Ascending aorta (tissue), 2 donors: ENCODE data around the gene TRIM2. TPM values are rescaled to one million over a fixed set of nuclear protein-coding genes. Genes with fewer than 3 reads are reported as not detected.

ENCODE experiments used
- DNase-seq, 2 donors: peaks; one replicate each; pipeline ENCODE4 v3.0.0-alpha.2; 2019; ENCODE audit warnings: low spot score in 2 of 2
- H3K27ac ChIP-seq, 2 donors: fragments of 200-600 bp; sonication (generic); one replicate each; pipeline ENCODE4 v1.5.1; 2016 to 2017; ENCODE audit warnings: mild to moderate bottlenecking in 1 of 2
- H3K27me3 ChIP-seq: fragments of 200-600 bp; sonication (generic); one replicate; pipeline ENCODE4 v1.5.1; 2017
- H3K36me3 ChIP-seq, 2 donors: fragments of 200-600 bp; sonication (generic); one replicate each; pipeline ENCODE4 v1.5.1; 2016
- H3K4me1 ChIP-seq, 2 donors: fragments of 200-600 bp; sonication (generic); one replicate each; pipeline ENCODE4 v1.5.1; 2016 to 2017; ENCODE audit warnings: mild to moderate bottlenecking in 1 of 2
- H3K4me3 ChIP-seq, 2 donors: fragments of 200-600 bp; sonication (generic); one replicate each; pipeline ENCODE4 v1.5.1; 2016 to 2017; ENCODE audit warnings: mild to moderate bottlenecking in 1 of 2
- H3K9me3 ChIP-seq, 2 donors: fragments of 200-600 bp; sonication (generic); one replicate each; pipeline ENCODE4 v1.5.1; 2016
- intact Hi-C: fragments of 100-400 bp; cut with DNase I; formaldehyde crosslinking; loops from one replicate; pipeline ENCODE4 v1.15.1; 2023
- total RNA-seq: library from RNA; depleted of rRNA; stranded (reverse); fragments of >200 nt; gene quantifications from one replicate; pipeline ENCODE4 v1.1.0, GENCODE V29; 2016
- TF ChIP-seq, protein P1 (sequence below), 3 experiments: fragments of 200-600 bp in 2 of 3; fragments of 450-650 bp in 1 of 3; sonication (generic) in 2 of 3; IDR thresholded peaks; one replicate each; pipeline ENCODE4 v1.5.1; 2016 to 2019; ENCODE audit warnings: antibody characterized with exemption in 3 of 3, mild to moderate bottlenecking in 1 of 3, moderate library complexity in 1 of 3

TRIM2 gene
- total RNA-seq, 1 donor from 2014 or later, result 33.3 TPM

DNA sequence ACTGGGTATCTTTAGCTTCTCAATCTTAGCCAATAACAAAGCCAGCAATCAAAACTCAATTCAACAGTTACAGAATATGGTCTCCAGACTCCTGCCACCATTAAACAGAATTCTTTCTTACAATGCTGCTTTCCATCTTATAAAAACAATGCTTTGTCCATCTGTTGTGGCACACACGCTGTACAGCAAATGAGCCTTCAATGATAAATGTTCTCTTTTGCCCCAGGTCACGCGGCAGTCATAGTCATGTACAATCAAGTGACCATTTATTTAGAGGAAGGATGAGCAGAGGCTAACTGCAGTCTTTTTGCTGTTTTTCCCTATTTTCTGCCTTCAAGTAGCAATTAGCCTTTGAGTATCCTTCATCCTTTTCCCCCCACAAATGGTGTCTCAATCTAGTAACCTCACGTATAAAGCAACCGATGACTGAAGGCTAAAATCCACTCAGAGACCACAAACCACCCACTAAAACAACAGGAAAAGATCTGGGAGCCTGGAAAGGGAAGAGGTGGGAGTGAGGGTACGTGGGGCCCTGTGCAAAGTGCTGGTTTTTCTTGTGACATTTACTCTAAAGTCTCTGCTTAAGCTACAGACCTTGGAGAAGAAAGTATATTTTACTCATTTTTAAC is 24.4 kb downstream of the TRIM2 start:
- H3K4me3 ChIP-seq, result no peak overlapping the region
- no peak overlapping the region for H3K27ac ChIP-seq
- no peaks in the 10 kb centered on the region for H3K27me3 ChIP-seq
- TF ChIP-seq, protein P1, sequence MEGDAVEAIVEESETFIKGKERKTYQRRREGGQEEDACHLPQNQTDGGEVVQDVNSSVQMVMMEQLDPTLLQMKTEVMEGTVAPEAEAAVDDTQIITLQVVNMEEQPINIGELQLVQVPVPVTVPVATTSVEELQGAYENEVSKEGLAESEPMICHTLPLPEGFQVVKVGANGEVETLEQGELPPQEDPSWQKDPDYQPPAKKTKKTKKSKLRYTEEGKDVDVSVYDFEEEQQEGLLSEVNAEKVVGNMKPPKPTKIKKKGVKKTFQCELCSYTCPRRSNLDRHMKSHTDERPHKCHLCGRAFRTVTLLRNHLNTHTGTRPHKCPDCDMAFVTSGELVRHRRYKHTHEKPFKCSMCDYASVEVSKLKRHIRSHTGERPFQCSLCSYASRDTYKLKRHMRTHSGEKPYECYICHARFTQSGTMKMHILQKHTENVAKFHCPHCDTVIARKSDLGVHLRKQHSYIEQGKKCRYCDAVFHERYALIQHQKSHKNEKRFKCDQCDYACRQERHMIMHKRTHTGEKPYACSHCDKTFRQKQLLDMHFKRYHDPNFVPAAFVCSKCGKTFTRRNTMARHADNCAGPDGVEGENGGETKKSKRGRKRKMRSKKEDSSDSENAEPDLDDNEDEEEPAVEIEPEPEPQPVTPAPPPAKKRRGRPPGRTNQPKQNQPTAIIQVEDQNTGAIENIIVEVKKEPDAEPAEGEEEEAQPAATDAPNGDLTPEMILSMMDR (IDR thresholded peaks at IDR 0.05), result no peak
- DNase-seq, result no peak
- no peaks in the 10 kb centered on the region for H3K9me3 ChIP-seq
- intact Hi-C loops, result no loop called here
- no peaks in the 10 kb centered on the region for H3K36me3 ChIP-seq
- H3K4me1 ChIP-seq, result peaks cover 0 to 9% of the 10 kb centered on the region in 2 donors

DNA sequence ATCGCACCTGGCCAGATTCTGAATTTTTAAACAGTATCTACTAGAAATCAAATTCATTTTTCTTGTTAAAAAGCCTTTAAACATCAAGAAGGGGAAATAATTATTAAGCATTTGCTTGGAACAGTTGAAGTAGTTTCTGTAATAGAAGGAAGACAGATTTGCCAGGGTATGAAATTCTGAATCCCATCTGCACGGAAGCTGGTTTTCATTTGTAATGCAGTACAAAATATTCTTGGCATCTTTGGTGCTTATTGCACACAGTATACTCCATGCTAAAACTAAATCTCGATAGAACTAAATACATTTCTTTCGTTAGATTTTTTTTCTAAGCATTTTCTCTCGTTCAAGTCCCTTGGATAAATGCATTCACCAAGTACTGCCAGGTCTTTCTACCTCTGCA is 25.3 kb downstream of the TRIM2 start:
- Histone ChIP-seq H3K27ac (no peak overlapping the region), H3K4me1 (peaks cover 0 to 3% of the 10 kb centered on the region in 2 donors)

DNA sequence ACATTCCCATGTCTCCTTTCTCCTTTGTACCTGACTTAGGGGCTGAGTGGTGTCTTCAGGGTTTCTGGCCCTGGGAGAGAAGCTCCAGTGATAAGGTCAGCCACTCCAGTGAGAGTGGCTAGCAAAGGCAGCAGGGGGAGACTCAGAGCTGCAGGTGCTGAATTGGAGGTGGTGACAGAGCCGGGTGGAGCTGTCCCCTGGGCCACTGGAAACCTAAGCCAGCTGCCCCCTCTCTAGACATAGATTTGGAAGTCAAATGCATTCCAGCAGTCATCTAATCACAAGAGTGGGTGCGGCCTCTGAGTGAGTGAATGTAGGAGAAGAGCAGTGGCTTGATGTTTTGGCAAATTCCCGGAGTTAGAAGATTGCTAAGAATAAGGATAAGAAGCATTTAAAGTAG is 28.5 kb downstream of the TRIM2 start:
- H3K4me3 ChIP-seq, result no peak overlapping the region
- intact Hi-C loops, result no loop called here
- no peaks in the 10 kb centered on the region for H3K9me3 ChIP-seq
- DNase-seq, result no peak
- TF ChIP-seq, protein P1 (IDR thresholded peaks at IDR 0.05), result no peak
- H3K36me3 ChIP-seq, result no peaks in the 10 kb centered on the region
- no peak overlapping the region for H3K27ac ChIP-seq
- no peaks in the 10 kb centered on the region for H3K27me3 ChIP-seq
- peaks cover 2 to 3% of the 10 kb centered on the region in 2 donors for H3K4me1 ChIP-seq

More for the DNA sequence above, 25.3 kb downstream of the TRIM2 start:
- Histone ChIP-seq H3K36me3 (no peaks in the 10 kb centered on the region), H3K9me3 (no peaks in the 10 kb centered on the region), H3K4me3 (no peak overlapping the region), H3K27me3 (no peaks in the 10 kb centered on the region)
- TF ChIP-seq, protein P1 (IDR thresholded peaks at IDR 0.05), result no peak
- no peak for DNase-seq
- intact Hi-C loops, result no loop called here

DNA sequence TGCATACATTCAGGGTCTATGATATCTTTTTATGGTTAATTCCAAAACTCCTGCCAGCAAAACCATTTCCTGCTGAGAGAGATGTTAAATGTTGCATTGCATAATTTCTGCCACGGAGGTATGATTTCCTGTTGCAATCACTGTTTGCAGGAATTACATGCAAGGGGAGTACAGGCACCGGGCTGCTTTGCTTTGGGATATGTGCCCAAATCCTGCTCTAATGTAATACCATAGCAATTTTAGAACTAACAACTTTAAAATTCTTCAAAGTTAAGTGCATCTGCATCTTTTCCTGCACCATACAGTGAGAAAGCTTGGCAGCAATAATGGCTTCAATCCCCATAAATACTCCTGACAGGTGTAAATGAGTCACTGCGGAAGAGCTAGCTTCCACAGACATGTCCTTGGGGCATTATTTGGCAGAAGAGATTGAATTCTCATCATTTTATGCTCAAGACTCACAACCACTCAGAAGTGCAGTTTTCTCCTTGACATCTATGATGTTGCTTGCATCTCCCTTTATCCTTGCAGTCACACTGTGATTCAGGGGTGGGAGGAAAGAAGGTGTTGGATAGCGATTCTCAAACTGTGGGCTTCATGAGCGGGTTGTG is 29.6 kb downstream of the TRIM2 start:
- intact Hi-C loops, result no loop called here
- H3K4me1 ChIP-seq, result peaks cover 2 to 3% of the 10 kb centered on the region in 2 donors
- no peaks in the 10 kb centered on the region for H3K9me3 ChIP-seq
- H3K27me3 ChIP-seq, result no peaks in the 10 kb centered on the region
- TF ChIP-seq, protein P1 (IDR thresholded peaks at IDR 0.05), result no peak
- H3K4me3 ChIP-seq, result no peak overlapping the region
- no peak for DNase-seq
- H3K36me3 ChIP-seq, result no peaks in the 10 kb centered on the region
- H3K27ac ChIP-seq, result no peak overlapping the region

DNA sequence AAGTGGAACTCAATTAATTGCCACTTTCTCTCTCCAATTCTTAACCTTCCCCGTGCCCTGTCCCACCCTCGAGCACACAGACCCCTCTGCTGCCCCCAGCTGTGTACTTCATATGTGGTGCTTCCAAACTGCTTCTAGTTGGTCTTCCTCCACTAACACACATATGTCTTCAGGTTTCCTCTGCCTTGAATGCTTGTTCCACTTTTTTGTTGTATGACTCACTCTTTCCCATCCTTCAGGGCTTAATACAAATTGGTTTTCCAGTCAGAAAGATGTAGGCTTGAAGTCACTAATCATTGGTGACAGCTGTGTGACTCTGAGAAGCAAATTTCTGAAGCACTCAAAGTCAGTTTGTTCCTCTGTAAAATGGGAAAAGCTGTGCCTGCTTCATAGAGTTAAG is 30.6 kb downstream of the TRIM2 start:
- Histone ChIP-seq H3K4me1 (peaks cover 2 to 3% of the 10 kb centered on the region in 2 donors), H3K27ac (no peak overlapping the region), H3K9me3 (no peaks in the 10 kb centered on the region), H3K4me3 (no peak overlapping the region), H3K27me3 (no peaks in the 10 kb centered on the region), H3K36me3 (peaks cover 0 to 2% of the 10 kb centered on the region in 2 donors)
- DNase-seq, result no peak
- intact Hi-C loops, result no loop called here
- TF ChIP-seq, protein P1 (IDR thresholded peaks at IDR 0.05), result no peak
